ENCODE measurements around the gene YTHDF2. TPM values are rescaled to one million over a fixed set of nuclear protein-coding genes. Genes with fewer than 3 reads are reported as not detected.

The YTHDF2 gene
- total RNA-seq, 2 donors from 2014 or later: 36.4 to 53.0 TPM

DNA sequence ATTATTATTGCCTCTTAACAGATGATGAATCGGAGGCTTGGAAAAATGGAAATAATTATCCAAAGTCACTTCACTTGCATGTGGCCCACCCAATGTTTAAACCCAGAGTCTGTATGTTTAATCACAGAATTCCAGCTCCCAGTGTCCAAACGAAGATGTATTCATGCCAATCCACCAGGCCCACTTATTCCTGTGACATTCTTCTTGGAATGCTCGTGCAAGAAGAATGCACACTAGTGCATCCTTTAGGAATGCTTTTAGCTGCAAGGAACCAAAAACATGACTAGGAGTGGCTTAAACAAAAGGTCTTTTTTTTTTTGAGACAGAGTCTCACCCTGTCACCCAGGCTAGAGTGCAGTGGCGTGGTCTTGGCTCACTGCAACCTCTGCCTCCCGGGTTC, 66.3 kb downstream of the YTHDF2 start:
- ATAC-seq (ENCODE audit: insufficient number of reproducible peaks, low FRiP score, low read depth) (no peak), DNase-seq (ENCODE audit: low spot score) (no peak)
- H3K36me3 ChIP-seq: no peaks in the 10 kb centered on the region
- H3K9me3 ChIP-seq: no peaks in the 10 kb centered on the region
- H3K27me3 ChIP-seq (replicated peaks; ENCODE audit: insufficient read depth): no peaks in the 10 kb centered on the region
- no peaks in the 10 kb centered on the region for H3K4me1 ChIP-seq (ENCODE audit: control insufficient read depth in 1 of 2, low read depth in 2 of 2)
- H3K27ac ChIP-seq: no peak overlapping the region
- TF ChIP-seq, protein P1, sequence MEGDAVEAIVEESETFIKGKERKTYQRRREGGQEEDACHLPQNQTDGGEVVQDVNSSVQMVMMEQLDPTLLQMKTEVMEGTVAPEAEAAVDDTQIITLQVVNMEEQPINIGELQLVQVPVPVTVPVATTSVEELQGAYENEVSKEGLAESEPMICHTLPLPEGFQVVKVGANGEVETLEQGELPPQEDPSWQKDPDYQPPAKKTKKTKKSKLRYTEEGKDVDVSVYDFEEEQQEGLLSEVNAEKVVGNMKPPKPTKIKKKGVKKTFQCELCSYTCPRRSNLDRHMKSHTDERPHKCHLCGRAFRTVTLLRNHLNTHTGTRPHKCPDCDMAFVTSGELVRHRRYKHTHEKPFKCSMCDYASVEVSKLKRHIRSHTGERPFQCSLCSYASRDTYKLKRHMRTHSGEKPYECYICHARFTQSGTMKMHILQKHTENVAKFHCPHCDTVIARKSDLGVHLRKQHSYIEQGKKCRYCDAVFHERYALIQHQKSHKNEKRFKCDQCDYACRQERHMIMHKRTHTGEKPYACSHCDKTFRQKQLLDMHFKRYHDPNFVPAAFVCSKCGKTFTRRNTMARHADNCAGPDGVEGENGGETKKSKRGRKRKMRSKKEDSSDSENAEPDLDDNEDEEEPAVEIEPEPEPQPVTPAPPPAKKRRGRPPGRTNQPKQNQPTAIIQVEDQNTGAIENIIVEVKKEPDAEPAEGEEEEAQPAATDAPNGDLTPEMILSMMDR (IDR thresholded peaks at IDR 0.05): no peak
- H3K4me3 ChIP-seq: no peak overlapping the region

DNA sequence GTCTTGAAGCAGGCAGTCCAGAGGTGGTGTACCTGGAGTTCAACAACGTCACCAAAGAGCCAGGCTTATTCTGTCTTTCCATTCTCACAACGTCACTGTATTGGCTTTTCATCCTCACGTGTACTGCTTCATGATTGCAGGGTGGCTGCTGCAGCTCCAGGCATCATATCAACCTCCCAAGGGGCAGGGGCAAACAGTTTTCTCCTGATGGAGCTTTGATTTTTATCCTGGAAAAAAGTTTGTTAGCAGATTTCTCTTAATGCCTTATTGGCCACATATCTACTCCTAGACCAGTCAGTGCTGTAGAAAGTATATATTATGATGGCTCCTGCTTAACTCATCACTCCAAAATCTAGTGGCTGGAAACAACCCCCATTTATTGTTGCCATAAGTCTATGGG, 66.9 kb downstream of the YTHDF2 start:
- ATAC-seq (ENCODE audit: insufficient number of reproducible peaks, low FRiP score, low read depth): no peak
- no peak for DNase-seq (ENCODE audit: low spot score)
- Histone ChIP-seq H3K27me3 (replicated peaks; ENCODE audit: insufficient read depth) (no peaks in the 10 kb centered on the region), H3K9me3 (no peaks in the 10 kb centered on the region), H3K36me3 (no peaks in the 10 kb centered on the region), H3K4me3 (no peak overlapping the region), H3K4me1 (ENCODE audit: control insufficient read depth in 1 of 2, low read depth in 2 of 2) (no peaks in the 10 kb centered on the region), H3K27ac (no peak overlapping the region)
- TF ChIP-seq, protein P1 (IDR thresholded peaks at IDR 0.05): no peak

DNA sequence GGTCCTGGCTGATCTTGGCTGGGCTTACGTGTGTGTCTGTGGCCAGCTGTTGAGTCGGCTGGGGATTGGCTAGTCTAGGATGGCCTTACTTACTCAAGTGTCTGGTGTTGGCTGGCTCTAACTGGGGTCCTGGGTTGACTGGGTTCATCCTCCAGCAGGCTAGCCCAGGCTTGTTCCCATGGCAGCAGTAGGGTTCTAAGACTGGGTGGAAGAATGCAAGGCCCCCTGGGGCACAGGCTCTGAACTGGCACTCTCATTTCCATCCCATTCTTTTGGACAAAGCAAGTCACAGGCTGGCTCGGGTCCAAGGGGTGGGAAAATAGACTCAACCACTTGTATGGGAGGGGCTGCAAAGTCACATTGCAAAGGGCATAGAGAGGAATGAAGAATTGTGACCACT, 67.3 kb downstream of the YTHDF2 start:
- Histone ChIP-seq H3K27me3 (replicated peaks; ENCODE audit: insufficient read depth) (no peaks in the 10 kb centered on the region), H3K4me3 (no peak overlapping the region), H3K27ac (no peak overlapping the region), H3K9me3 (no peaks in the 10 kb centered on the region), H3K4me1 (ENCODE audit: control insufficient read depth in 1 of 2, low read depth in 2 of 2) (no peaks in the 10 kb centered on the region), H3K36me3 (no peaks in the 10 kb centered on the region)
- TF ChIP-seq, protein P1 (IDR thresholded peaks at IDR 0.05): no peak
- no peak for ATAC-seq (ENCODE audit: insufficient number of reproducible peaks, low FRiP score, low read depth)
- no peak for DNase-seq (ENCODE audit: low spot score)

DNA sequence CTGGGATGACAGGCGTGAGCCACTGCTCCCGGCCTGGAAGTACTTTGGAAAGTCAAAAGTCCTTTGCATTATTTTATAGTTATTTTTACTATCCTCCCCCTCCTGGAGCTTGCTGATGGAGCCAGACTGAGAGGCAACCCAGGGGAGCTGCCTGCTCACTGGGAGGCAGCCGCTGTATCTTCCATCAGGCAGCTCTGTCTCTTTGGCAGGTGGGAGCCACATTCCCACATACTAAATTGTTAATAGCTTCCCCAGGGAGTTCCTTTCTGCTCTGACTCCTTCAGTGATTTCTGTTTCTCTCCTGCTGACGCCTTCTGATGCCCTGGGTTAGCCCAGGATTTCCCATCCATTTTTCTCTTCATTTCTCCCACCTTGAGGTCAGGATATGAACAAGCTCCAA, 70.3 kb downstream of the YTHDF2 start:
- ATAC-seq (ENCODE audit: insufficient number of reproducible peaks, low FRiP score, low read depth) (no peak), DNase-seq (ENCODE audit: low spot score) (no peak)
- Histone ChIP-seq H3K27me3 (replicated peaks; ENCODE audit: insufficient read depth) (no peaks in the 10 kb centered on the region), H3K9me3 (no peaks in the 10 kb centered on the region), H3K27ac (no peak overlapping the region), H3K36me3 (no peaks in the 10 kb centered on the region), H3K4me1 (ENCODE audit: control insufficient read depth in 1 of 2, low read depth in 2 of 2) (no peaks in the 10 kb centered on the region), H3K4me3 (no peak overlapping the region)
- TF ChIP-seq, protein P1 (IDR thresholded peaks at IDR 0.05): no peak

DNA sequence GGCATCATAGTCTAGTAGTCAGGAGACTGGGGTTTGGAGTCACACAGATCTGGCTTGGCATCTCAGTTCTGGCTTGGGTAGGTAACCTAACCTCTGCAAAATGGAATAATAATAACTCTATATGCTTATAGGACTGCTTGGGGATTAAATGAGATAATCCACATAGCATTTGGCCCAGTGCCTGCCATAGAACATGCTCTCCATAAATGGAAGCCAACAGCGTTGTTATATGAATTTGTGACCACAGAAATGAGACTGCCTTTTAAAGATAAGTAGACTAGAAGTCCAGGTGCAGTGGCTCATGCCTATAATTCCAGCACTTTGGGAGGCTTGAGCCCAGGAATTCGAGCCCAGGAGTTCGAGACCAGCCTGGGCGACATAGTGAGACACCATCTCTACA, 71.2 kb downstream of the YTHDF2 start:
- no peak overlapping the region for H3K27ac ChIP-seq
- TF ChIP-seq, protein P1 (IDR thresholded peaks at IDR 0.05): no peak

More for the DNA sequence above, 71.2 kb downstream of the YTHDF2 start:
- H3K27me3 ChIP-seq (replicated peaks; ENCODE audit: insufficient read depth): no peaks in the 10 kb centered on the region
- H3K36me3 ChIP-seq: no peaks in the 10 kb centered on the region
- no peaks in the 10 kb centered on the region for H3K9me3 ChIP-seq
- ATAC-seq (ENCODE audit: insufficient number of reproducible peaks, low FRiP score, low read depth) (no peak), DNase-seq (ENCODE audit: low spot score) (no peak)
- H3K4me1 ChIP-seq (ENCODE audit: control insufficient read depth in 1 of 2, low read depth in 2 of 2): no peaks in the 10 kb centered on the region
- H3K4me3 ChIP-seq: no peak overlapping the region

Data from thoracic aorta (tissue), 2 donors.